Gastrocnemius medialis (tissue), 4 donors: ENCODE results near the gene SHISAL2B. TPM values are rescaled to one million over a fixed set of nuclear protein-coding genes. Genes with fewer than 3 reads are reported as not detected.
"Not testable (repeated sequence)": the region's sequence is repeated elsewhere in the genome, so short reads cannot be mapped to it uniquely, and the experiment has no call there.

Experiments
- ATAC-seq, 2 donors: fragments of 150-250 bp; one replicate each; pipeline ENCODE4 v1.9.1; 2016
- DNase-seq, 2 donors: peaks; one replicate each; pipeline ENCODE4 v3.0.0-alpha.2; 2019
- H3K27ac ChIP-seq, 4 donors: fragments of 200-600 bp; sonication (generic); 1 replicate in 1 of 4; 2 replicates in 3 of 4; pipeline ENCODE4 v1.5.1; 2016 to 2018; ENCODE audit warnings: mild to moderate bottlenecking in 2 of 4, moderate library complexity in 1 of 4
- H3K27me3 ChIP-seq, 3 donors: fragments of 200-600 bp; sonication (generic) in 2 of 3; 1 replicate in 1 of 3; 2 replicates in 2 of 3; pipeline versions ENCODE4 v1.5.1 to v1.6.0; 2016 to 2019; ENCODE audit warnings: mild to moderate bottlenecking in 1 of 3, moderate library complexity in 1 of 3
- H3K36me3 ChIP-seq, 2 donors: fragments of 200-600 bp; sonication (generic) in 1 of 2; one replicate each; pipeline ENCODE4 v1.5.1; 2017 to 2018
- H3K4me1 ChIP-seq, 2 donors: fragments of 200-600 bp; sonication (generic) in 1 of 2; one replicate each; pipeline ENCODE4 v1.5.1; 2016 to 2017; ENCODE audit warnings: mild to moderate bottlenecking in 2 of 2
- H3K4me3 ChIP-seq, 4 donors: fragments of 200-600 bp; sonication (generic) in 3 of 4; 1 replicate in 1 of 4; 2 replicates in 3 of 4; pipeline ENCODE4 v1.5.1; 2016 to 2019; ENCODE audit warnings: mild to moderate bottlenecking in 2 of 4
- H3K9me3 ChIP-seq, 3 donors: fragments of 200-600 bp; sonication (generic) in 2 of 3; 1 replicate in 1 of 3; 2 replicates in 2 of 3; pipeline ENCODE4 v1.5.1; 2016 to 2019
- POLR2A ChIP-seq, 2 donors: fragments of 450-650 bp; IDR thresholded peaks; one replicate each; pipeline ENCODE4 v1.6.1; 2017; ENCODE audit warnings: antibody characterized with exemption in 2 of 2, mild to moderate bottlenecking in 2 of 2, moderate library complexity in 2 of 2
- in situ Hi-C, 4 donors: fragments of 200-750 bp; cut with MboI; loops; one replicate each; pipeline versions ENCODE4 v1.15.0 to v1.8.0; 2017; ENCODE audit warnings: low sequenced_read_pairs in 4 of 4
- intact Hi-C: fragments of 100-400 bp; cut with DNase I; formaldehyde crosslinking; loops from one replicate; pipeline ENCODE4 v1.15.1; 2023; ENCODE audit warnings: low total_unique reads
- total RNA-seq, 4 donors: library from RNA; depleted of rRNA; stranded (reverse); fragments of >200 nt; gene quantifications; one replicate each; pipeline versions ENCODE4 v1.1.0 to v1.2.3, GENCODE V29; 2016
- TF ChIP-seq, protein P1 (sequence below), 5 experiments: fragments of 450-650 bp in 3 of 5; fragments of 200-600 bp in 2 of 5; sonication (generic) in 2 of 5; IDR thresholded peaks in 4 of 5; conservative IDR thresholded peaks in 1 of 5; 1 replicate in 4 of 5; 2 replicates in 1 of 5; pipeline ENCODE4 v1.5.1; 2016 to 2019; ENCODE audit warnings: antibody characterized with exemption in 5 of 5, mild to moderate bottlenecking in 3 of 5, moderate library complexity in 3 of 5

Gene SHISAL2B
- total RNA-seq, 4 donors from 2014 or later = not detected

DNA sequence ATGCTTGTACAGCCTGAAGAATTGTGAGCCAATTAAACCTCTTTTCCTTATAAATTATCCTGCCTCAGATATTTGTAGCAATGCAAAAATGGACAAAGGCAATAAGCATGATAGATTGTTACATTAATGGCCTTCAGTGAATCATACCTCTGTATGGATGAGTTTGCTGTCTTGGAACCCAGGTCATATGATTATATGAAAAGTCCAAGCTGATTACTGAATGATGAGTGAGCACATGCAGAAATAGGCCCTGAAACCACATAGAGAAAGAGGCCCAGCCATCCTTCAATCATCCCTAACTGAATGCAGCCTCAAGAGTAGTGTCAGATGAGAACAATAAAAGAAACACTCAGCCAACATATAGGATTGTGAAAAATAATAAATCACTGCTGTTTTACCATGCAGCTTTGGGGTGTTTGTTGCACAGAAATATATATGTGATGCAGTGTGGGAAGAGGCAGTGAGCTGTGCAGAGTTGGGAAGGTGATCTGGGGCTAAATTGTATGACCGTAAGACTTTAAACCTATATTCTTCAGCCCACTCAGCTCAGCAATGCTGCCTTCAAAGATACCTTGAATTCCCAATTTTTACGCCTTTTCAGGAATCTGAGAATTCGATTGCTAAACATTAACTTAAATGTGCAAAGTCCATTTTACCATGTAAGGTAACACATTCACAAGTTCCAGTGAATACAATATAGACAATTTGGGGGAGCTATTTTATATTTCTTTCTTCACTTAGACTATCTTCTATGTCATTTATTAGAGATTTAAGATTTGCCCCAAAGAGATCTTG, 36.3 kb upstream of the SHISAL2B start:
- ATAC-seq = no peak

DNA sequence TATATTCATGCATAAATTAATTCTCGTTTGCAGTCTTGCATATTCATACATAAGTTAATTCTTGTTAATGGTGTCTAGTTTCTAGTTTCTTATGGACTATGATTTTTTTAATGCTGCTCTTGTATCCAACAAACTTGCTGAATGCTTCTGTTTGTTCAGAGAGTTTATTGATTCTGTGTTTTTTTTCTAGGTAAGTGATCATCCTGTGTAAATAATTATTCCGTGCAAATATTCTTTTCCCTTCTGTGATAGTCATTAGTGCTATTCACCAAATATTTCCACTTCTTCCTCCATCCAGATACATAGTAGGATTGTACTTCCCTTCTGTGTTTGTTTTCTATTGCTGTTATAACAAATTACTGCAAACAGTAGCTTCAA, 35.8 kb upstream of the SHISAL2B start:
- no peak for TF ChIP-seq POLR2A (IDR thresholded peaks at IDR 0.05)
- TF ChIP-seq, protein P1, sequence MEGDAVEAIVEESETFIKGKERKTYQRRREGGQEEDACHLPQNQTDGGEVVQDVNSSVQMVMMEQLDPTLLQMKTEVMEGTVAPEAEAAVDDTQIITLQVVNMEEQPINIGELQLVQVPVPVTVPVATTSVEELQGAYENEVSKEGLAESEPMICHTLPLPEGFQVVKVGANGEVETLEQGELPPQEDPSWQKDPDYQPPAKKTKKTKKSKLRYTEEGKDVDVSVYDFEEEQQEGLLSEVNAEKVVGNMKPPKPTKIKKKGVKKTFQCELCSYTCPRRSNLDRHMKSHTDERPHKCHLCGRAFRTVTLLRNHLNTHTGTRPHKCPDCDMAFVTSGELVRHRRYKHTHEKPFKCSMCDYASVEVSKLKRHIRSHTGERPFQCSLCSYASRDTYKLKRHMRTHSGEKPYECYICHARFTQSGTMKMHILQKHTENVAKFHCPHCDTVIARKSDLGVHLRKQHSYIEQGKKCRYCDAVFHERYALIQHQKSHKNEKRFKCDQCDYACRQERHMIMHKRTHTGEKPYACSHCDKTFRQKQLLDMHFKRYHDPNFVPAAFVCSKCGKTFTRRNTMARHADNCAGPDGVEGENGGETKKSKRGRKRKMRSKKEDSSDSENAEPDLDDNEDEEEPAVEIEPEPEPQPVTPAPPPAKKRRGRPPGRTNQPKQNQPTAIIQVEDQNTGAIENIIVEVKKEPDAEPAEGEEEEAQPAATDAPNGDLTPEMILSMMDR (IDR thresholded peaks at IDR 0.05 in 4 of 5, conservative IDR thresholded peaks at IDR 0.05 in 1 of 5) = no peak
- no peak overlapping the region for H3K27ac ChIP-seq
- ATAC-seq (no peak), DNase-seq (no peak)
- no peaks in the 10 kb centered on the region for H3K4me1 ChIP-seq
- no peaks in the 10 kb centered on the region for H3K36me3 ChIP-seq
- intact Hi-C loops (no loop called here), in situ Hi-C loops (no loop called here)
- H3K4me3 ChIP-seq = no peak overlapping the region
- no peaks in the 10 kb centered on the region for H3K9me3 ChIP-seq
- H3K27me3 ChIP-seq = no peaks in the 10 kb centered on the region

More for the DNA sequence above, 36.3 kb upstream of the SHISAL2B start:
- Histone ChIP-seq H3K27me3 (no peaks in the 10 kb centered on the region), H3K4me1 (no peaks in the 10 kb centered on the region), H3K4me3 (no peak overlapping the region), H3K9me3 (no peaks in the 10 kb centered on the region), H3K36me3 (no peaks in the 10 kb centered on the region), H3K27ac (no peak overlapping the region)
- in situ Hi-C loops = no loop called here
- TF ChIP-seq, protein P1 (IDR thresholded peaks at IDR 0.05 in 4 of 5, conservative IDR thresholded peaks at IDR 0.05 in 1 of 5) = no peak
- no peak for TF ChIP-seq POLR2A (IDR thresholded peaks at IDR 0.05)
- intact Hi-C loops = no loop called here
- DNase-seq = no peak

DNA sequence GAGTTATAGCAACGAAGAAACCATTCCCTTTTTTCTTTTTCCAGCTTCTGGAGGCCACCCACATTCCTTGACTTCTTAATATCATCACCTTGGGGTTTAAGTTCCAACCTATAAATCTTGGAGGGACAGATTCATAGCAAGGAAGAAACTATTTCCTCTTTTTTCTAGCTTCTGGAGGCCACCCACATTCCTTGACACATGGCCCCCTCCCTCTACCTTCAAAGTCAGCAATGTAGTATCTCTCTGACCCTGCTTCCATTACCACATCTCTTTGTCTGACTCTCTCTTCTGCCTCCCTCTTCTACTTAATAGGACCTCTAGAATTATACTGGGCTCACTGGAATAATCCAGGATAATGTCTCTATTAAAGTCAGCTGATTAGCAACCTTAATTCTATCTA, 34.7 kb upstream of the SHISAL2B start:
- Histone ChIP-seq H3K4me1 (no peaks in the 10 kb centered on the region), H3K27ac (no peak overlapping the region), H3K36me3 (no peaks in the 10 kb centered on the region), H3K4me3 (no peak overlapping the region), H3K27me3 (no peaks in the 10 kb centered on the region), H3K9me3 (no peaks in the 10 kb centered on the region)
- in situ Hi-C loops (no loop called here), intact Hi-C loops (no loop called here)
- DNase-seq = no peak
- ATAC-seq = no peak
- TF ChIP-seq POLR2A (IDR thresholded peaks at IDR 0.05) = no peak
- TF ChIP-seq, protein P1 (IDR thresholded peaks at IDR 0.05 in 4 of 5, conservative IDR thresholded peaks at IDR 0.05 in 1 of 5) = no peak

DNA sequence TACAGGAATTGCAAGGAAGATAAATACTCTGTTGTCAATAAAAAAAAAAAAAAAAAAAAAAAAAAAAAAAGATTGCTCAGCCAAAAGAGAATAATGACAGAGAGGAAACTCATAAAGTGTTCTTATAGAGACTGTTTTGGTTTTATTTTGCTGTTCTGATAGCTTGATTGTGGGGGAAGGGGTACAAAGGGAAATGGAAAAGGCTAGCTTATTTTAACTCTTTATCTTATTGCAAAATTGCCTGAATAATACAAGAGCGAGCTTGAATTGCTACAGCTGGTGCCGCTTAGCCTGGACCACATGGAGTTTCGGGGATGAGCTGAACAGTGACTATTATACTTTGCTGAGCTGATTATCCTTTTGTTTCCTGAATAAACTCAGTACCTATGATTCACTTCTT, 31.0 kb upstream of the SHISAL2B start:
- Histone ChIP-seq H3K4me3 (no peak overlapping the region), H3K9me3 (no peaks in the 10 kb centered on the region), H3K36me3 (no peaks in the 10 kb centered on the region), H3K27me3 (no peaks in the 10 kb centered on the region), H3K27ac (no peak overlapping the region), H3K4me1 (no peaks in the 10 kb centered on the region)
- TF ChIP-seq POLR2A (IDR thresholded peaks at IDR 0.05) = no peak
- TF ChIP-seq, protein P1 (IDR thresholded peaks at IDR 0.05 in 4 of 5, conservative IDR thresholded peaks at IDR 0.05 in 1 of 5) = no peak
- ATAC-seq (no peak), DNase-seq (no peak)
- in situ Hi-C loops (no loop called here), intact Hi-C loops (no loop called here)

DNA sequence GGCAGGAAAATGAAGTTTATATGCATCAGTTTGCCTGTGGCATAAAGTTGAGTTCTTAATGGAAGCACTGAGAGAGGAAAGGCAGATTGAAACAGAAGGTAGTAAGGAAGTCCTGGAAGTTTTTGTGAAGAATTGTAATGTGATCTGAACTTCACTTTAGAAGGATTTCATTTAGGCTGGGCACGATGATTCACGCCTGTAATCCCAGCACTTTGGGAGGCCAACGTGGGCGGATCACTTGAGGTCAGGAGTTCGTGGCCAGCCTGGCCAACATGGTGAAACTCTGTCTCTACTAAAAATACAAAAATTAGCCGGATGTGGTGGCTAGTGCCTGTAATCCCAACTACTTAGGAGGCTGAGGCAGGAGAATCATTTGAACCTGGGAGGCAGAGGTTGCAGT, 27.1 kb upstream of the SHISAL2B start:
- H3K27ac ChIP-seq, H3K4me3 ChIP-seq, DNase-seq, H3K27me3 ChIP-seq, H3K9me3 ChIP-seq, H3K36me3 ChIP-seq, H3K4me1 ChIP-seq, ATAC-seq, intact Hi-C loops, in situ Hi-C loops: not testable (repeated sequence)
